ENCODE results near the gene S1PR3.

The S1PR3 gene

DNA sequence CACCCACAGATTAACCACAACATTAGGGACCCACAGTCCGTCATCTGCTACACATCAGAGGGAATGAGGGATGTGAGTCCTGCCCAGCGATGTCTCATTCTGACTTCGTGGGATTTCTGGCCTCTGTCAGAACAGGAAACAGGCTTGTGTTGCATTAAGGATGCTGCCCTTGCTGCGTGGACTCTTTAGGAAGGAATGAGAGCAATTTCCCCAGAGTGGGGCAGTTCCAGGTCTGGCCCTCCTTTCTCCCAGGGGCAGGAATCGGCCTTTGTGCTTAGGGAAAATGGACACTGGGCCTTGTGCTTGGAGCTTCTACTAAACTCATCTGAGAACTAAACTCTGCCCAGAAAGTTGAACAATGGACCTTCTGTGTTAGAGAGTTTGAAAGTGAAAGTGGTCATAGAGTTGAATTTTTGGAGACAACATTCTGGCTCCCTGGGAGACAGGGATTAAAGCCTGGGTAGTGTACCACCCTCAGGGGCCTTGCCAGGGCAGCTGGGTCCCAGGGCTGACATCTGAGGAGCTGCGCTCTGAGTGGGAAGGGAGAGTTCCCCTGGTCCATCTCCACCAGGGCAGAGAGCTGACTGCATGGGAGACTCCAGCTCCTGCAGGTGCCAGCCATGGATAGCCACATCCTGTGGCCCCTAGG lies 37.8 kb upstream of the S1PR3 start:
- no peak overlapping the region for H3K4me3 ChIP-seq (ENCODE audit: low read depth, low read length)
- no peaks in the 10 kb centered on the region for H3K27me3 ChIP-seq (ENCODE audit: insufficient read depth, low read depth, severe bottlenecking)
- H3K36me3 ChIP-seq: no peaks in the 10 kb centered on the region
- TF ChIP-seq, protein P1, sequence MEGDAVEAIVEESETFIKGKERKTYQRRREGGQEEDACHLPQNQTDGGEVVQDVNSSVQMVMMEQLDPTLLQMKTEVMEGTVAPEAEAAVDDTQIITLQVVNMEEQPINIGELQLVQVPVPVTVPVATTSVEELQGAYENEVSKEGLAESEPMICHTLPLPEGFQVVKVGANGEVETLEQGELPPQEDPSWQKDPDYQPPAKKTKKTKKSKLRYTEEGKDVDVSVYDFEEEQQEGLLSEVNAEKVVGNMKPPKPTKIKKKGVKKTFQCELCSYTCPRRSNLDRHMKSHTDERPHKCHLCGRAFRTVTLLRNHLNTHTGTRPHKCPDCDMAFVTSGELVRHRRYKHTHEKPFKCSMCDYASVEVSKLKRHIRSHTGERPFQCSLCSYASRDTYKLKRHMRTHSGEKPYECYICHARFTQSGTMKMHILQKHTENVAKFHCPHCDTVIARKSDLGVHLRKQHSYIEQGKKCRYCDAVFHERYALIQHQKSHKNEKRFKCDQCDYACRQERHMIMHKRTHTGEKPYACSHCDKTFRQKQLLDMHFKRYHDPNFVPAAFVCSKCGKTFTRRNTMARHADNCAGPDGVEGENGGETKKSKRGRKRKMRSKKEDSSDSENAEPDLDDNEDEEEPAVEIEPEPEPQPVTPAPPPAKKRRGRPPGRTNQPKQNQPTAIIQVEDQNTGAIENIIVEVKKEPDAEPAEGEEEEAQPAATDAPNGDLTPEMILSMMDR (IDR thresholded peaks at IDR 0.05; ENCODE audit: low read depth, low read length): no peak
- DNase-seq: no peak
- H3K27ac ChIP-seq: no peak overlapping the region
- no peaks in the 10 kb centered on the region for H3K9me3 ChIP-seq (ENCODE audit: severe bottlenecking)

DNA sequence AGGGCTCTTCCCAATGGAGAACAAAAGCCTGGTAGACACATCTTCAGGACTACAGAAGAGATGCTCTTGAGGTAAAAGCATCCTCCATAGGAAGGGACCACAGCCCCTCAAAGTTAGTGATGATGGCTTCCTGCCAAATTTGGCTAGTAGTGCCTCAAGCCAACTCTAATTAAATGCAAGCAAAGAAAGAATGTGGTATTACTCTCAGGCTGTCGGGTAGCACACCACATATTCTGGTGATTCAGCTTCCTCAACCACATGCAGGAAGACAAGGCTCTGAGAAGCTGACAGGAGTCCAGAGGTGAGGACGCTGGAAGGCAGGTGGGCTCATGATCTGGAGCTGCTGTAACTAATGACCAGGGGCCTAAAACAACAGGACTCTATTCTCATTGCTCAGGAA lies 37.2 kb upstream of the S1PR3 start:
- no peak overlapping the region for H3K4me3 ChIP-seq (ENCODE audit: low read depth, low read length)
- no peak overlapping the region for H3K27ac ChIP-seq
- TF ChIP-seq, protein P1 (IDR thresholded peaks at IDR 0.05; ENCODE audit: low read depth, low read length): no peak
- no peaks in the 10 kb centered on the region for H3K27me3 ChIP-seq (ENCODE audit: insufficient read depth, low read depth, severe bottlenecking)
- H3K36me3 ChIP-seq: no peaks in the 10 kb centered on the region
- no peaks in the 10 kb centered on the region for H3K9me3 ChIP-seq (ENCODE audit: severe bottlenecking)
- no peak for DNase-seq

DNA sequence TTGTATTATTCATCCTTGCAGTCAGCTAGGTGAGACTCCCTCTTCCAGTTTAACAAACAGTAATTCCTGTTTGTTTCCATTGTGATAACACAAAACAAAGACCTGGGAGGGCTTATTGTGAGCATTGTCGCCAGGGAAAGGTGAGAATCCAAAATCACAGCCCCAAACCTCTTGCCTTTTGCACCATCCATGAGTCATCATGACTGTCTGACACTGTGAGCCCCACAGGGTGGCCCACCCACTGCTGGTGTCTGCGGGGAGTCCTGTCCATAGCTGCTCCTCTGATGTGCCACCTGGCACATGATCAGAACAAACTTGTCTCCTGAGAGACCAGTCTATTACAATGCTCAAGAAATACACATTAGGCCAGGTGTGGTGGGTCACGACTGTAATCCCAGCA lies 33.7 kb upstream of the S1PR3 start:
- TF ChIP-seq, protein P1 (IDR thresholded peaks at IDR 0.05; ENCODE audit: low read depth, low read length): no peak
- Histone ChIP-seq H3K4me3 (ENCODE audit: low read depth, low read length) (no peak overlapping the region), H3K27ac (no peak overlapping the region)

DNA sequence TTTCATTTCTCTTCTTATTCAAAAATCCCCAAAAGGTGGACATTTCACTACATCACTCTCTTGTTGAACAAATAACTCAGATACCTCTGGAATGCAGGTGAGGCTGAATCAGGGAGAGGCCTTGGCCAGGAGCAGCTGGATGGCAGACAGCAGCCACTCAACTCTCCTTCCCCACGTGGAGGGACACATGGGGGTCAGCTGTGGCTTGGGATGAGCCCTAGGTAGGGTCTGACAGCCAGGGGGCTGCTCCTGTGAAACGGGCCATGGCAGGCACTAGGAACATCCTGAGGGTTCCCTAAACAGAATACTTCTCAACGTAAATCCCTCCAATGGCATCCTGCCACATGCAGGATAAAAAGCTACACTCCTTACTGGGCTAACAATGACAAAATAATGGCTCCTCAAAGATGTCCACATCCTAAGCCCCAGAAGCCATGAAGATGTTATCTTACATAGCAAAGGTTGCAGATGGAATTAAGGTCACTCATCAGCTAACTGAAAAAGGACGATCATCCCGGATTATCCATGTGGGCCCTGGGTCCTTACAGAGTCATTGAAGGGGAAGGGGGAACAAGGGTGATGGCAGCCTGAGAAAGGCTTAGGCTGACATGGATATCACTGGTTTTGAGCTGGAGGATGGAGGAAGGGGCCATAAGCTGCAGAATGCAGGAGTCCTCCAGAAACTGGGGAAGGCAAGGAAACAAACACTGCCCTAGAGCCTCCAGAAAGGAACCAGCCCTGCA lies 31.4 kb upstream of the S1PR3 start:
- no peaks in the 10 kb centered on the region for H3K27me3 ChIP-seq (ENCODE audit: insufficient read depth, low read depth, severe bottlenecking)
- no peaks in the 10 kb centered on the region for H3K36me3 ChIP-seq
- DNase-seq: peak; percentile 86
- no peak overlapping the region for H3K4me3 ChIP-seq (ENCODE audit: low read depth, low read length)
- peak overlapping the region; percentile 75 for H3K27ac ChIP-seq
- H3K9me3 ChIP-seq (ENCODE audit: severe bottlenecking): no peaks in the 10 kb centered on the region
- TF ChIP-seq, protein P1 (IDR thresholded peaks at IDR 0.05; ENCODE audit: low read depth, low read length): no peak

More for the DNA sequence above, 33.7 kb upstream of the S1PR3 start:
- Histone ChIP-seq H3K27me3 (ENCODE audit: insufficient read depth, low read depth, severe bottlenecking) (no peaks in the 10 kb centered on the region), H3K9me3 (ENCODE audit: severe bottlenecking) (no peaks in the 10 kb centered on the region), H3K36me3 (no peaks in the 10 kb centered on the region)
- no peak for DNase-seq

DNA sequence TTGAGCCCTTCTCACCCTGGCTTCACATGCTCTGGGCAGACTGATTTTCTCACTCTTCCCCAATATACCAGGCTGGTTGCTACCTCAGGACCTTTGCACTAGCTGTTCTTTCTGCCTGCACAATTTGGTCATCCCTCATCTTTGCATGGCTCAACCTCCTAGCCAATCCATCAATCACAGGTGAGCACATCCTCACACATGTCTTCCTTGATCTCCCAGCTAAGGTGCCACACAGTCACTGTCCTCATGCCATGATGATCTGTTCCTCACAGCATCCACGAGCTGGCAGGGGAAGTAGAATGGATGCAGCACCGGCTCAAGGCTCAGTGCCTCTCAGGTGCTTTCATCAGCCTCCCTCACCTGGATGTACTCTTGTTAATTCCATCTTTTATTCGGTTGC lies 30.6 kb upstream of the S1PR3 start:
- Histone ChIP-seq H3K36me3 (no peaks in the 10 kb centered on the region), H3K27ac (no peak overlapping the region; the same call in 1 of the 2 replicates), H3K9me3 (ENCODE audit: severe bottlenecking) (no peaks in the 10 kb centered on the region), H3K27me3 (ENCODE audit: insufficient read depth, low read depth, severe bottlenecking) (no peaks in the 10 kb centered on the region), H3K4me3 (ENCODE audit: low read depth, low read length) (no peak overlapping the region)
- TF ChIP-seq, protein P1 (IDR thresholded peaks at IDR 0.05; ENCODE audit: low read depth, low read length): no peak
- DNase-seq: no peak

Data from WERI-Rb-1 (cell line).